Measurements from ENCODE around the gene CWF19L2.

CWF19L2 gene

GRCh38 chr11:107282195-107282594 is 175.4 kb downstream of the CWF19L2 start:
- DNase-seq, result no peak
